Stimulated activated CD4-positive, alpha-beta T cell treated with anti-CD3 and anti-CD28 coated beads, TNF-alpha, amount 100 ng/mL, for 1 hour (primary cell): ENCODE measurements around the gene WDR44.
"Not testable (repeated sequence)": the region's sequence is repeated elsewhere in the genome, so short reads cannot be mapped to it uniquely, and the experiment has no call there.

Experiments
- DNase-seq, 3 donors: peaks; one replicate each; pipeline ENCODE4 v3.0.0-alpha.2; 2020; ENCODE audit warnings: low read depth in 3 of 3, low spot score in 1 of 3

Gene WDR44

GRCh38 chrX:118360429-118361125 is 14.7 kb downstream of the WDR44 start:
- no peak for DNase-seq

- DNase-seq, result no peak
Observed at GRCh38 chrX:118364261-118364660, 18.4 kb downstream of the WDR44 start.

- no peak for DNase-seq
Observed at GRCh38 chrX:118367338-118367737, 21.4 kb downstream of the WDR44 start.

- no peak for DNase-seq
Observed at GRCh38 chrX:118368398-118368797, 22.5 kb downstream of the WDR44 start.

GRCh38 chrX:118370921-118371624 is 25.2 kb downstream of the WDR44 start:
- no peak for DNase-seq

GRCh38 chrX:118373538-118373937 is 27.6 kb downstream of the WDR44 start:
- DNase-seq, result no peak

GRCh38 chrX:118383120-118383519 is 37.2 kb downstream of the WDR44 start:
- DNase-seq, result no peak

GRCh38 chrX:118392716-118393115 is 46.8 kb downstream of the WDR44 start:
- DNase-seq, result no peak

GRCh38 chrX:118396113-118396512 is 50.2 kb downstream of the WDR44 start:
- no peak for DNase-seq

- DNase-seq, result no peak
Observed at GRCh38 chrX:118418811-118419251, 72.9 kb downstream of the WDR44 start.

- DNase-seq, result no peak
Observed at GRCh38 chrX:118420462-118420861, 74.6 kb downstream of the WDR44 start.

GRCh38 chrX:118423558-118423957 is 77.7 kb downstream of the WDR44 start:
- no peak for DNase-seq

GRCh38 chrX:118432799-118433198 is 86.9 kb downstream of the WDR44 start:
- no peak for DNase-seq

GRCh38 chrX:118437283-118437682 is 91.4 kb downstream of the WDR44 start:
- no peak for DNase-seq

- DNase-seq, result no peak
Observed at GRCh38 chrX:118448273-118448783, 102.4 kb downstream of the WDR44 start.

GRCh38 chrX:118455013-118455412 is 109.1 kb downstream of the WDR44 start:
- DNase-seq, result no peak

GRCh38 chrX:118459494-118459893 is 113.6 kb downstream of the WDR44 start:
- peak in 1 of 3 donors; percentile 1 for DNase-seq

GRCh38 chrX:118464501-118464900 is 118.6 kb downstream of the WDR44 start:
- DNase-seq, result no peak

- no peak for DNase-seq
Observed at GRCh38 chrX:118468122-118468521, 122.2 kb downstream of the WDR44 start.

GRCh38 chrX:118470721-118471347 is 124.9 kb downstream of the WDR44 start:
- not testable (repeated sequence) for DNase-seq

GRCh38 chrX:118474586-118474985 is 128.7 kb downstream of the WDR44 start:
- DNase-seq, result no peak

GRCh38 chrX:118475903-118476302 is 130.0 kb downstream of the WDR44 start:
- DNase-seq, result no peak
